ENCODE results near the gene VSNL1.

The VSNL1 gene

DNA sequence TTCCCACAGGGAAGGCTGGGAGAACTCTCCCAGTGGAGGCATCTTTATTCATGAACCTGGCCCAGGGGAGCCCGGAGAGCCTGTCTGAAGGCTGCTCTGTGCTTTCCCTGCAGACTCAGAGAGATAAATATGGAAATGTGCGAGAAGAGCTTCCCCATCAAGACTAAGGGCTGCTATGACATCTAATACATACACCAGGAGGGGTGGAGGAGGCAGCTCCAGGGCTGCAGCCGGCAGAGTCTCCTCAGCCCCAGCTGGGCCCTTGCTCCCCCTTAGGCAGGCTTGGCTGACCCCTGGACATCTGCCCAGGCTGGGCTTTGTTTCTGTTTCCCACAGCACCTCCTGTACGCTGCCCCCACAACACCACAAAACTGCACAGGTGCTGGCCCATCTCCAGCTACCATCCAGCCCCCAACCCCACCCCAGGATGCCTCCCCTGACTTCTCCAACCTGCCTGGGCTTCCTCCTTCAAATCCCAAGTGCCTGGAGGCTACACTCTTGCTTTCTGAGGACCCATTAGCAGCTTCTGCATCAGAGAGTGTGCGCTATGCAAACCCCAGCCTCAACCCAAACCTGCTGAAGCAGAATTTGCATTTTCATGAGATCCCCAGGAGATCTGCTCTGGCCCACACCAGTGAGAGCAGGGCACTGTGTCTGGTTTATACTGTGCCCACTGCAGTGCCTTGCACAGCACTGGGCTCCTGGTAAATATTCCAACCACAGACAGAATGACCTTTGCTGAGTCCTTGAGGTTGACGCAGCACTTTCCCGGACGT is 96.8 kb downstream of the VSNL1 start:
- H3K9me3 ChIP-seq = no peaks in the 10 kb centered on the region
- no peaks in the 10 kb centered on the region for H3K27me3 ChIP-seq
- H3K4me2 ChIP-seq = no peak overlapping the region
- H3K4me1 ChIP-seq = no peaks in the 10 kb centered on the region
- H4K20me1 ChIP-seq = no peaks in the 10 kb centered on the region
- no peak for TF ChIP-seq Cebpa-rat (IDR thresholded peaks at IDR 0.05)
- no peak overlapping the region for H3K27ac ChIP-seq
- H3K4me3 ChIP-seq = no peak overlapping the region
- no peak overlapping the region for H3K9ac ChIP-seq
- H3K36me3 ChIP-seq = no peaks in the 10 kb centered on the region

DNA sequence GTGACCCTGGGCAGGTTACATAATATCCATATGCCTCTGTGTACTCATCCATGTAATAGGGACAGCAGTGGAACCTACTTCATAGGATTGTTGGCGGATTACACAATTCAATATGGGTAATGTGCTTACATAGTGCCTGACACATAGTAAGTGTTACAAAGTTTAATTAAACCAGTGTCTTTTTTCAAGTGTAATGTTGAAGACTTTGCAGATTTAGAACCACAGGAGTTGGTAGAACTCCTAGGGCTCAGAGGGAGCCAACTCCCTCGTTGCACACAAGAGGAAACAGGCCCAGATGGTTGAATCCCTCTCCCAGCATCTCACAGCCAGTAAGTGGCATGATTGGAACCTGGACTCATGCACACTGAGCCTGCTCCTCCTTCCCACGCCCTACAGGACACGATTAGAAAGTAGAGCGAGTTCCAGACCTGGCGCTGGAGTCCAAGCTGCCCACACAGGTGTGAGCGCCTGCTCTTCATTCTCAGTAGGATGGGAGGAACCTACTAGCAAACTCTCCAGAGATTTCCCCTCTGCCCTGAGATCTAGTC is 97.8 kb downstream of the VSNL1 start:
- Histone ChIP-seq H3K4me2 (no peak overlapping the region), H3K36me3 (no peaks in the 10 kb centered on the region), H3K9me3 (no peaks in the 10 kb centered on the region), H3K27me3 (no peaks in the 10 kb centered on the region), H3K9ac (no peak overlapping the region), H4K20me1 (no peaks in the 10 kb centered on the region), H3K4me1 (no peaks in the 10 kb centered on the region), H3K4me3 (no peak overlapping the region), H3K27ac (no peak overlapping the region)
- no peak for TF ChIP-seq Cebpa-rat (IDR thresholded peaks at IDR 0.05)

DNA sequence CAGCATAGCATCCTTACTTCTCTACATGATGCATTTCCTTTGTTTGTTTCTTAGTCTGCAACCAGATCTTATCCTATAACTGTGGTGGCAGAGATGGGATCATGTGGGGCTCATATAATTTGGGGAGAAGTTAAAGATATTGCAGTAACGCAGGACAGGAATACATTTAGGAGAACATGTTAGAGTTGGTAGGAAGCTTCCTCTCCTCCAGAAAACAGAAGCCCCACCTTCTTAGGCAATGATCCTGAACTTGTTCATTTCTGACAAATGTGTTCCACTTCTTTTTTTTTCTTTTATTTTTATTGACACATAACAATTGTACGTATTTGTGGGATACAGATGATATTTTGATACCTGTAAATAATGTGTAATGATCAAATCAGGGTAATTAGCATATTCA is 99.9 kb downstream of the VSNL1 start:
- Histone ChIP-seq H3K4me1 (no peaks in the 10 kb centered on the region), H3K9me3 (no peaks in the 10 kb centered on the region), H3K9ac (no peak overlapping the region), H3K27ac (no peak overlapping the region), H3K27me3 (no peaks in the 10 kb centered on the region), H4K20me1 (no peaks in the 10 kb centered on the region), H3K4me2 (no peak overlapping the region), H3K36me3 (no peaks in the 10 kb centered on the region), H3K4me3 (no peak overlapping the region)
- TF ChIP-seq Cebpa-rat (IDR thresholded peaks at IDR 0.05) = no peak

DNA sequence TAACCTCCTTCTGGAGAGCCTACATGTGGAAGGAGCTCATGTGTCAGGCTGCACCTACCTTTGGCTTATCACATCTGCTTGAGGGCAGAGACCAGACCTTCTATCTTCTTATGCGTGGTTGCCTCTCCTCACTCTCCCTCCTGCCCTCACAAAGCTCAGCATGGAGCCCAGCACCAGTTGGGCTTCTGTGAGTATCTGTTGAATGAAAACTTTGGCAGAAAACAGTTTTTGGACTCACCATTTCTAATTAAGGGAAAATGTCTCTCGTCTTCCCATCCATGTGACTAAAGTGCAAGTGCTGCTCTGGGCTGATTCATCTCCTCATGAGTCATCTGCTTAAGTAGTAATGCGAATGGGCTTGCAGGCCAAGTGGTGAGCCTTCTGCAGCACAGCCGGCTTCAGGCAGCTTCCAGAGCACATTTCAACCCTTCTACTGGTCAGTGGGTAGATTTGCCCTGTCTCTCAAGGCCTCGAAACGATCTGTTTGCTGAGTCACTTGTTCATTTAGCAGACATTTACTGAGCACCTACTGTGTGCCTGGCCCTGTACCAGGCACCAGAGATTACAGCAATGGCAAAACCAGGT is 102.6 kb downstream of the VSNL1 start:
- Histone ChIP-seq H3K36me3 (no peaks in the 10 kb centered on the region), H3K4me3 (no peak overlapping the region), H3K27ac (no peak overlapping the region), H3K9ac (no peak overlapping the region), H3K4me2 (no peak overlapping the region), H3K27me3 (no peaks in the 10 kb centered on the region), H3K9me3 (no peaks in the 10 kb centered on the region), H3K4me1 (no peaks in the 10 kb centered on the region), H4K20me1 (no peaks in the 10 kb centered on the region)
- no peak for TF ChIP-seq Cebpa-rat (IDR thresholded peaks at IDR 0.05)

DNA sequence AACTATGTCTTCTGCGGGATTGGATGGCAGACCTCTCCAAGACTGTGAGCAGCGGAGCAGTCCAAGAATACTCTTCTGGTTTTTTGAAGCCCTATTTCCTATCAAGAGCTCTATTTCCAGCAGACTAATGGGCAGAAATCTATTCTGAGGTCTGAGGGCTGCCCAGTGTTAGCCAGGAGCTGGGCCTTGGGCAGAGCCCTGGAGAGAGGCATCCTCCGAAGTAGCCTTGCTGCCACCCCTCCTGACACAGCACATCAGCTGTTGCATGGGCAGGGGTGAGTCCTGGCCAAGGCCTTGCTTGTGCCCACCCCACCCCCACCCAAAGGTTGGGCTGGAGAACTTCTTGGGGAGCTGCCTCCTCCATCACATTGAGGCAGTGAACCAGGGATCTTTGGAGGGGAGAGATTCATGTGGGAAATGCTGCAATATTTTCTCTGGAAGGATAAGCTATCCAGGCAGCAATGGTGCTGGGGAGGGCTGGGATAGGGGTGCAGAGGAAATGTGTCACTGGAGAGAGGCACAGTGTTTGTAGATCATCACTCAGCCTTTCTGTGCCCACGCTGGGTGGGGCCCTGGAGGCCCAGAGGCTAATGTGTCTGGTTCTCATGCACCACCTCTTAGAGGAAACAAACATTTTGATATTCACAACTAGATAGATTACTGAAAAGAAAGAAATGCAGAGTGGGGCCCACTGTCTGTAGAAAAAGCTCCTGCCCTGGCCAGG is 104.7 kb downstream of the VSNL1 start:
- no peaks in the 10 kb centered on the region for H3K27me3 ChIP-seq
- no peak overlapping the region for H3K9ac ChIP-seq
- H3K4me2 ChIP-seq = no peak overlapping the region
- no peaks in the 10 kb centered on the region for H4K20me1 ChIP-seq
- H3K9me3 ChIP-seq = no peaks in the 10 kb centered on the region
- no peak for TF ChIP-seq Cebpa-rat (IDR thresholded peaks at IDR 0.05)
- no peak overlapping the region for H3K4me3 ChIP-seq
- H3K36me3 ChIP-seq = no peaks in the 10 kb centered on the region
- H3K27ac ChIP-seq = no peak overlapping the region
- H3K4me1 ChIP-seq = peaks cover 5% of the 10 kb centered on the region

DNA sequence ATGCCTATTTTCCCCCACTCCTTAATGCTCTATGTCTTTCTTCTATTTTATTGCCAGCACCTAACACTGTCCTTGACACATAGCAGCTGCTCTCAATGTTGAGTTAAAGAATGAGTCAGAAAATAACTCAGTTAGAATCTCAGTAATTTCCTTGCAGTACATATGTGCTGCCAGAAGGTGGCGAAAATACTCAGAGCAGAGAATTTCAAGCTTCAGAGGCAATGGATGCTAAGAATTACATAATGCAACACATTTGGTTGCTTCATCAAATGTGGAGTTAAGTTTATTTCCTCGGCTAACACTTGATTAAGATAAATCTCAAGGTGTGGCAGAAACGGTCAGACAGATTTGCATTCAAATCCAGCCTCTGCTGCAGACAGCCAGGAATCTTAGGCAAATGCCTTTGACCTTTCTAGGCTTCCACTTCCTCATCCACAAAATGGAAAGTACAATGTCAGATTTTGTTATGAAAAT is 105.6 kb downstream of the VSNL1 start:
- H3K36me3 ChIP-seq = no peaks in the 10 kb centered on the region
- H4K20me1 ChIP-seq = no peaks in the 10 kb centered on the region
- H3K9me3 ChIP-seq = no peaks in the 10 kb centered on the region
- TF ChIP-seq Cebpa-rat (IDR thresholded peaks at IDR 0.05) = no peak
- no peak overlapping the region for H3K4me2 ChIP-seq
- H3K4me3 ChIP-seq = no peak overlapping the region
- no peaks in the 10 kb centered on the region for H3K27me3 ChIP-seq
- no peak overlapping the region for H3K27ac ChIP-seq
- H3K9ac ChIP-seq = no peak overlapping the region
- H3K4me1 ChIP-seq = peaks cover 6% of the 10 kb centered on the region

DNA sequence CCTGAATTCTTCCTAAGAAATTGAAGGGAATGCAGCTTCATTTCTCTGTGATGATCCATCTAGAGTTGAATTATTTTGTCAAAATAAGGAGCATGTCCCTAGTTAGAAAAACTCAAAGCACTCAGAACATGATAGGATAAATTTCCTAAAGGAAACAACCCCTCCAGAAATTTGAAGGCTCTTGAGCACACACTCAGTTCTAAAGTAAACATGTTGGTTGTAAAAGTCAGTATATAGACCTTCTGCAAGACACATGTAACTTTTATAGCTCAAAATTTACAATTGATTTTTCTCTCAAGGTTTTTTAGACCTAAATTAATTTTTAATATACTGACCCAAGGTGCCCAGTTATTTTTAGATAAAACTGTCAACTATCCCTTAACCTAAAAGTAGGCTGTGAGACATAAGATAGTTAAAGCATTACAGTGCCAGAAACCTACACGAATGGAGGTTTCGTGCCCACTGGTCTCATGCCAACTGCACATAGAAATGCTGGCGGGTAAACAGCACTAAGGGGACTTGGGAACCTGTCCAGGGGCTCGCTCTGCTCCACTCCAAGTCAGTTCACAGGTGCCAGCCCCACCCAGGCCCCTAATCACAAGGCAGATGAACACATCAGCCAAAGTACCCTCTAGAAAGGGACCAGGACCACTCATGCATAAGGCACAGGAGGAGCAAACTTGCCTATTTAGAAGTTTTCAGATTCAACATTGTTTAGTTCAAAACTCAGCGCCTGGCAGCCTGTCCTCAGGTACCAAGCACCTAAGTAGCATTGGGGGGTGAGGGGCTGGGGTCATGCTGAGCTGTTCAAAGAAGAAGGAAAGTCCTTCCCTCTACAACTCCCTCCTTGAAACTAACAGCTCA is 106.6 kb downstream of the VSNL1 start:
- no peak overlapping the region for H3K4me2 ChIP-seq
- no peaks in the 10 kb centered on the region for H3K36me3 ChIP-seq
- H3K4me3 ChIP-seq = no peak overlapping the region
- no peaks in the 10 kb centered on the region for H4K20me1 ChIP-seq
- no peak for TF ChIP-seq Cebpa-rat (IDR thresholded peaks at IDR 0.05)
- peaks cover 6% of the 10 kb centered on the region for H3K4me1 ChIP-seq
- H3K27ac ChIP-seq = no peak overlapping the region
- no peaks in the 10 kb centered on the region for H3K9me3 ChIP-seq
- no peaks in the 10 kb centered on the region for H3K27me3 ChIP-seq
- no peak overlapping the region for H3K9ac ChIP-seq

DNA sequence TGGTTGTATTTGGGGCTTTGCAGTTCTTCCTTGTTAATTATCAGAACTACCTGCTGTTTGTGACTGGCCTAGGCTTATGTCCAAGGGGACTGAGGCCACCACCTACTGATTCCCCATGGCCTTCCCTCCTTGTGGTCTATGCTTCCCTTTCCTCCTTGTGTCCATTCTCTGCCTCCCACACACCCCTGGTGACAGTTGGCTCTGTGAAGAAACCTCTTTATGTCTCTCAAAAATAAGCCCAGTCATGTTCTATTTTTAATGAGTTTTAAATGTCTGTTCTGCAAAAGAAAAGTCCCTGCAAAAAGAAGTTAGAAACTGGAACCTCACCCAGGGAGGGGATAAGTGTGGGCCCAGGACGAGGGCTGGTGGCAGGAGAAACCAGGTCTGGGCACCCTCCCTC is 108.1 kb downstream of the VSNL1 start:
- Histone ChIP-seq H3K4me2 (no peak overlapping the region), H3K9me3 (no peaks in the 10 kb centered on the region), H3K4me3 (no peak overlapping the region), H3K27me3 (no peaks in the 10 kb centered on the region), H4K20me1 (no peaks in the 10 kb centered on the region), H3K9ac (no peak overlapping the region), H3K27ac (no peak overlapping the region), H3K4me1 (peaks cover 6% of the 10 kb centered on the region), H3K36me3 (no peaks in the 10 kb centered on the region)
- TF ChIP-seq Cebpa-rat (IDR thresholded peaks at IDR 0.05) = no peak

DNA sequence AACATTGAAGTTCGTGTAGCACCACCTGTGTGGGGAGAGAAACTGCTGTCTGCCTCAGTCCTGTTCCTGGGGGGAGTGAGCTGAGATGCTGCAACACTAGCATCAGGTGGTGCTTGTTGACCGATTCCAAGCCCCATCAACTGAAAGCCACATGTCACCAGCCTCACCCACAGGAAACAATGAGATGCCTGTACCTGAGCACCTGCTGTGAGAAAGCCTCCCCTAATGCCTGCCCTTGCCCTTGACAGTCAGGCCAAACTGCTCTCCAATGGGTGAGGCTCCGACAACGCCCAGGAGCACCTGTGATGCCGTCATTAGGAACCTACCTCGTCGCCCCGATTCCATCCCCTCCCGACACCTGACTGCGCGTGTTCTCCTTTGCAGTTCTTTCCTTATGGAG is 108.5 kb downstream of the VSNL1 start:
- Histone ChIP-seq H3K27me3 (no peaks in the 10 kb centered on the region), H3K27ac (no peak overlapping the region), H3K9me3 (no peaks in the 10 kb centered on the region), H3K9ac (no peak overlapping the region), H4K20me1 (no peaks in the 10 kb centered on the region), H3K4me2 (no peak overlapping the region), H3K36me3 (no peaks in the 10 kb centered on the region), H3K4me3 (no peak overlapping the region), H3K4me1 (peaks cover 6% of the 10 kb centered on the region)
- TF ChIP-seq Cebpa-rat (IDR thresholded peaks at IDR 0.05) = no peak

Measured in BLaER1 (cell line).